RCC 7860 (cell line): ENCODE data around the gene GRB14.

Experiments
- DNase-seq: peaks from one replicate; pipeline ENCODE4 v3.0.0-alpha.2; 2015; ENCODE audit warnings: low spot score
- FAIRE-seq: peaks from 2 replicates; lab custom pipeline; 2012; peaks lifted over from hg19 to GRCh38; lab: Jason Lieb, UNC

The GRB14 gene

DNA sequence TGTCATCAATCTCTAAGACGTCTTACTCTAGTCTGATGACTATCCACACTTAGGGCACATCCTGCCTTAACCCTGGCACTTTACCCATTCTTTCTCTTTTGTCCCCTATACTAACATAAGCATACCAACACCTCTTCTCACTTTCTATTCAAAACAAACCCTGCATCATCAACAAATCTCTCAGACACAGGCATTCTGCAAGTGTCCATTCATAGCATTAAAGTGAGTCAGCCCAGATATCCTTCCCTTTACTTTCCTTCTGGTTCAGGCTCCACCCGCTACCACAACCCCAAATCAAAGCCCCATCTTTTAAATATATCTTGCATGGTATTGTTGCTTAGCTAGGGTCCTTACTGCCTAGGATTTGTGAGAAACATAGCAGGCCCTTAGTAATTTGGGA, 3.8 kb downstream of the GRB14 start:
- no peak for FAIRE-seq
- peak; percentile 36 for DNase-seq

DNA sequence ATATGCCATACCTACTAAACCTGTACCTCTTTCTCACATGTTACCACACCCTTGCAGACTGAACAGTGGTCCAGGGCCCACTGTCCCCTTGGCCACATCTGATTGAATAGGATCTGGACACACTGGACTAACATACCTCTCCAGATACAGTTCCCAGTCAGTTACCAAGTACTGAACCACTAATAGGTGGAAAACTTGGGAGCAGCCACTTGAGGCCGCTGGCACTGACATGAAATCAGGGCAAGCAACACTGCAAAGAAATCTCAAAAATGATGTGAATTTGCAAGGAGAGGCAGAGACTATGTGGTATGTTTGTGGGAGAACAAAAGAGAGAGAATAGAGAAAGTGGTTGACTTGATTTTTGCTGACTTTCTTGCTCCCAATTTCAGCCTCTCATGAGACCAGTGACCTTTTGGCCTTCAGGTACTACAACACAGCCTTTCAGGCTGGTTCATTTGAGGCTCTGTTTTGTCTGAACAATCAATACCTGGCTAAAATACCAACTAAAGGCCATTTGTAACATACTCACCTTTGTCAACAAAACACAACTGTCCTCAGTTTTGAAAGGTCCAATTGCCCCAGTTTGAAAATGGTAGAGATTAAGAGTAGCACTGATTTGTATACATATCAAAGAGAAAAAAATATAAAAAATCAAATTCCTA, 7.8 kb downstream of the GRB14 start:
- DNase-seq (no peak), FAIRE-seq (no peak)

DNA sequence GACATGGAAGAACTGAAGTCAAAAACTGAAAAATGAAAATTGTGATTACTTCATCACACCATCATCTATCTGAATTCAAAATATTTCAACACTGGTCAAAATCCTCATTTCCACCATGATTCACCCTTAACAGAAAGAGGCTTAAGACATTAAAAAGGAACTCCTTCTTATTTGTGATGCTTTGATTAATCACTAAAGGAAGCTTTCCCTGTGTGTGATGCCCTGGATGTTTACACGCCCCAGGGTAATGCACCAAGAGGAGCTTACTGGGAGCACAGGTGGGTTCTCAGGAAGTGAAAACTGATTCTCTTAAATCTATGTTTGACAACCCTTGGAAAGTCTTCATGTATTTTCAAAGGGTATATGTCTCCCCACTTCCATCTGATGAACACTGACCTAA, 11.5 kb downstream of the GRB14 start:
- DNase-seq = no peak
- FAIRE-seq = no peak

DNA sequence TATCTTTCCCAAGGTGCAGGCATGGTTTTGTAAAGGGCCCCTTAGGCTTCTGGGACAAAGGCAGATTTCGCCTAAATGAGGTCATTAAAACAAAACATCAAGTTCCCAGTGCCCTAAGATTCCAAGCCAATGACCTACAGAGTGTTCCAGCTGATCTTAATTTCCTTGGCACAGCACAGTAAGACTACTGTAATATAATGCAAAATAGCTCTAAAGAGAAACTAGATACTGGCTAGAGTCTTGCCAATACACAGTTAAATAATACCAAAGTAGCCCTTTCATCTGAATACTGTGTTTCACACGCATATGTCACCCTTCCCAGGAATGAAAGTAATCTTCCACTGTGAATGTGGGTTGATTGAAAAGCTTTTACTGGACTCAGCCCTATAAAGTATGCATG, 14.7 kb downstream of the GRB14 start:
- DNase-seq = no peak
- no peak for FAIRE-seq

DNA sequence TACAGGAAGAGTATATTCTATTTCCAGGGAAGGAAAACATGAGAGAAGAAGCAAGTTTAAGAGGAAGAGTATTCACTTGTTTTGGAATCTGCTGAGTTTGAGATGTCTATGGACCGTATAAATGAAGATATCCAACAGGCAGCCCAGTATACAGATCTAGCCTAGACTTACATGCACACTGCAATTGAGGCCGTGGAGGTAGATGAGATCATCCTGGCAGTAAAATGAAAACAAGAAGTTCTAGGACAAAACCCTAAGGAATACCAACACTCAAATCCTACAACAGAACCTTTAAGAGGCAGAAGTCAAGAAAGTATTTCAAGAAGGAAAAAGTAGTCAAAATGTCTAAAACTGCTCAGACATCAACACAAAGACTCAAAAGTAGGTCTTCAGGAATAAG, 16.0 kb downstream of the GRB14 start:
- DNase-seq (no peak), FAIRE-seq (no peak)

DNA sequence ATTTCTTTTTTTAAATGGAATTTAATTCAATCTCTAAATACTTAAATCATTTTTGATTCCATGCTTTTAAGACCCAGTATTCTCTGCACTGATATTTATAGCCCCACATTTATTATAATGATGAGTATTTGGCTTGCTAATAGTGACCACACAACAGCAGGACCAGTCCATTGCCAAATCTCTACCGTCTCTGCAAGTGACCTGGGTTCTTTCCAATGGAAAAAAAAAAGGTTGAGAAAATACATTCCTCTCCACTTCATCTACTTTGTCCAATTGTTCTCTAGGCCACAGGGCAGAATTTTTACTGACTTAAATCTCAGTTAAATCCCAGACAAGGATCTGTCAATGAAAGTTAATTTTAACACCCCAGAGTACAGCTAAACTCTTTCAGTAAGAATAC, 20.5 kb downstream of the GRB14 start:
- DNase-seq = no peak
- no peak for FAIRE-seq

DNA sequence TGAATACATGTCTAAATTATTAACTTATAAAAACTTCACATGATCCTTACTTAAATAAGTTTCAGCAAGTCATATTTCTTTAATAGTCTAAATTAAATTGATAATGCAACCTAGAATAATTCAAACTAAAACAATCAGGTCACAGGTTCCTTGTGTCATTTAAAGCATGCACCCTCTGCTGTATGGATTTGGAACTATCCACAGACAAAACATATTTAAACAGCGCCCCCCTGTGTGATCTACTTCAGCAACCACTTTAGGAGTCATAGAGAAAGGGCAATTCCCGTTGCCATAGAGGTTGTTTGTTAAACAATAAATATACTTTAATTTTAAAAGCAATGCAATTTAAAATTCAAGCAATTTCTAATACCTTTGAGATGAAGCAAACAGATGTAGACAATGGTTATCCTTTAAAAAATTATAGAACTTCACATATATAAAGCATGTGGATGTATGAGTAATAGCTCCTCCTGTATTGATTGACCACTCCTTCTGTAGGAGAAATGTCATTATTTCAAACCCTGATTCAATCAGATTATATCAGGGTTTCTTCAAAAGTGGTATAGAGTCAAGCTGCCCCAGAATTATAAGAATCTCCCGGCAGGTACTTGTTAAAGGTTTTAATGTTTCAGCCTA, 21.2 kb downstream of the GRB14 start:
- FAIRE-seq (peak; percentile 85), DNase-seq (peak; percentile 58)

DNA sequence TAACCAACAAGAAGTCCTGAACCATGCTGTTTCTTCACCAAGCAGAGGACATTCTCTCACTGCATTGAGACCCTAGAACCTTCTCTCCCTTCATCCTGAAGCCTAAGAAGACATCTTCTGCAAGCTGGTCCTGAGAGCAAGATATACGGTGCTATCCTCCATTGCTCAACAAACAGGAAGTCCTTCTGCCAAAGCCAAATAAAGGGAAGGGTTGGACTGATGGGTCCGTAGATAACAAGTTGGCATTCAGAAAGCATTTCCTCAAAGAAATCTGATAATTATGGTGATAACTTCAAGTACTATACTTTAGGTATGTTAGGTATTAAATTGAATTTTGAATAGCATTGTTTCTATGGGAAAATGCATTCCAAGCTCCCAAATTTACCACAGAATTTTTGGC, 23.3 kb downstream of the GRB14 start:
- DNase-seq (no peak), FAIRE-seq (no peak)

DNA sequence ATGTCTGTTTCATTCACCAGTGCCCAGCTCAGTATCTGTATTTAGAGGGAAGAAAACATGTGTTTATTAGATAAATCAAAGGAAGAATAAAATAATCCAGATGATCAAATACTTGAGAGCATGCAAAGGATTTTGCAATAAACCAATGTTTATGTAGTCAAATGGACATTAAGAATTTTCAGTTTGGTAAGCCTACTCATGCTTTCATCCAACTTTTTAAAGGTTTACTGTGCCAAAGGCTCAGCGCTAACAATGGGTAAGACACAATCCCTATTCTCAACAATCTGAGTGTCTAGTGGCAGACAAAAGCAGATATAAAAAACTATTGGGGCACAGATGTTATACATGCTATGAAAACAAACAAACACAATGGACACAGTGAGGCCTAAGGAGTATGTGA, 26.3 kb downstream of the GRB14 start:
- DNase-seq (no peak), FAIRE-seq (no peak)

DNA sequence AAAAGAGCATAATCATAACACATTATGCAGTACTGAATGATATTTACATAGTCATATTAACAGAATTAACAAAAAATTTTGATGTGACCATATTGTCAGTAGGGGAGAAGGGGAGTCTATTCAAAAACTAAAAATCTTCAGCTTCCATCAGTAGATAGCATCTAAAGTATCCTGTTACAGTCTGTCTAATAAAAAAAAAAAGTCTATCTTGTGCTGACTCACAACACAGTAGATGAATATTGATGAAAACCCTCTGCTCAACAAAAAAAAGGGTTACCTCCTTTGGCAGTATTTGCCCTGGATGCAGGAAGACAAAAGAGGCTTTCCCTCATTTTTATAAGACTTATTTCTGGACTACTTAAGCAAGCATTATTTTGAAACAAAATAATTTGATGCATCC, 27.3 kb downstream of the GRB14 start:
- DNase-seq (no peak), FAIRE-seq (no peak)

DNA sequence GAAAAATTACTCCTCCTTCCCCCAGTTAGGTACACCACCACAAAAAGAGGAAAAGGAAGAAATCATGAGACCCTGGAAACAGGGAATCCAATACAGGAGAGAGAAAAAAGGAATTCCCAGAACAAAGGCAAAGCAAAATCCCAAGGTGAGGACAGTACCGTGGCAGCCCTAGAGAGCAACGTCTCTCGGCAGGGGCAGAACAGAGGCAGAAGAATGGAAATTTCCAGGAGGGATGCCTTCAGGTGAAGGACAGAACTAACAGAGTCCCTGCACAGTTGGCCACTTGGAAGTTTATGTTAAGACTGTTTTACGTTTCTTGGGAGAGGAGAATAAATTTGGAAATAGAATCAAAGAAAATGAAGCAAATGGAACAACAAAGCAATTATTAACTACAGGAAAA, 27.7 kb downstream of the GRB14 start:
- no peak for DNase-seq
- FAIRE-seq = no peak

DNA sequence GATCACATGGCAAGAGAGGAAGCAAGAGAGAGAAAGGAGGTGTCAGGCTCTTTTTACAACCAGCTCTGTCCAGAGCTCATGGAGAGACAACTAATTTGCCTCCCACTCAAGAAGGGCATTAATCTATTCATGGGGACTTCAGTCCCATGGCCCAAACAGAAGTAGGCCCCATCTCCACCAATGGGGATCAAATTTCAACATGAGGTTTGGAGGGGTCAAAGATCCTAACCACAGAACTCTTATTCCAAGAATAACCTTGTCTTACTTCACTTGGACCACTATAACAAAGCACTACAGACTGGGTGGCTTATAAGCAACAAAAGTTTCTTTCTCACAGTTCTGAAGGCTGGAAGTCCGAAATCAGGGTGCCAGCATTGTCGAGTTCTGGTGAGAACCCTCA, 31.8 kb downstream of the GRB14 start:
- DNase-seq (no peak), FAIRE-seq (no peak)

DNA sequence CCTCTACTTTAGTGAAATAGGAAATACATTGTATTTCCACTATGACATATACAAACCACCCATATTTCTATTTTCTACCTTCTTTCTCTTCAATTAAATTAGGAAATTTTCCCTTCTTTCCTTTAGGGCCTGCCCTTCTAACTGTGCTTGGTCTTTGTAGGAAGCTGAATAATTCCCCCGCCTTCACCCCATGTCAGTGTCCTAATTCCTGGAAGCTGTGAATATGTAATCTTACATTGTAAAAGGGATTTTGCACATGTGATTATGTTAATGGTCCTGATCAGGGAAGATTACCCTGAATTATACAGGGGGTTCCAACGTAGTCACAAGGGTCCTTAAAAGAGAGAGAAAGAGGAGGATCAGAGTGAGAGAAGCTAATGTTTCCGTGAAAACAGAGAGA, 40.2 kb downstream of the GRB14 start:
- FAIRE-seq (no peak), DNase-seq (no peak)

DNA sequence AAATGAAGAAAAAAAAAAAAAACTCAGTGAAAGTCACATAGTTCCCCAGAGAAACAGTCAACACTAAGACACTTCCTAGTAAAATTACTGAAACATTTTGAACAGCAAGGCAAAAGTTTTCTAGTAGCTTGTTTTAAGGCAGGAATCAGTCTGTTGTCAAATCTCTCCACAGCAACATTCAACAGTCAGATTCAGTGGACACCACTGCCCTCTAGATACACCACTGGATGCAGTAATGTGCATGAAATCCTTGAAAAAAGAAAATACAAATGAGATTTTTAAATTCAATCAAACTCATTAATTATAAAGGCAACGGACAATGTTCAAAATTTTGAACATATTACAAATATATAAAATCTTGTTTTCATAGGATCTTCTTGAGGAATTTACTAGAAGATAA, 46.4 kb downstream of the GRB14 start:
- no peak for DNase-seq
- no peak for FAIRE-seq

DNA sequence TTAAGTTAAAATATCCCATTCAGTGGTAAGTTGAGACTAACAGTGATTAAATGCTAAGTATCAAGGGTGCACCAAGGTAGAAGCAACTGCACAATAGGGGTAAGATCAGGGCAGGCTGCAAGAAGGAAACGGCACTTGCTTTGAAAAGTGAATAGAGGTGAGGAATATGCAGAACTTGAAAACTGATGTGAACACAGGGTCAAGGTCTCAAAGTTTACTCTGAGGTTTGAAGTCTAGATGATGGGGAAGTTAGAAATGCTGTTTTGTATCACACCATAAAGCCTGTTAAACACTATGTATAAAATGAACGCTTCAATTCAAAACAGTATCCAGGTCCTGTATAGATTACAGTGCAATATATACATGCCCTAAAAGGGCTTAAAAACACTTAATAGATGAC, 50.8 kb downstream of the GRB14 start:
- no peak for FAIRE-seq
- no peak for DNase-seq

DNA sequence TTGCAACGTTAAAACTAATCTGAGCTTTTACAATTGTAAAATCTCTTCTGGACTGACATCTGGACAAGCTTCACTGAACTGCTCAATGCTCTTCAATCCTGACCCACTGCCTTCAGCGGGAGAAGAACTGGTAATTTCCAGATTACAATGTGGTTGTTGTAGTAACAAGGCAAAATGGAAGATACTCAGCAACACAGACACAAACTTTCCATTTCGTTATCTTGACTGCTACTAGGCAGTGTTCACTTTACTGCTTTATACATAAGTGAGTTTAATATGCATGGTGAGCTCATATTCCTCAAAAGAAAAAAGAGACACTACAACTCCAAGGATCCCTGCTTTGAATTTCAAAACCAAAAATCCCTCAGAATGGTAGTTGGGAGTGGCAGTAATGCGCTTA, 51.9 kb downstream of the GRB14 start:
- FAIRE-seq (no peak), DNase-seq (no peak)

DNA sequence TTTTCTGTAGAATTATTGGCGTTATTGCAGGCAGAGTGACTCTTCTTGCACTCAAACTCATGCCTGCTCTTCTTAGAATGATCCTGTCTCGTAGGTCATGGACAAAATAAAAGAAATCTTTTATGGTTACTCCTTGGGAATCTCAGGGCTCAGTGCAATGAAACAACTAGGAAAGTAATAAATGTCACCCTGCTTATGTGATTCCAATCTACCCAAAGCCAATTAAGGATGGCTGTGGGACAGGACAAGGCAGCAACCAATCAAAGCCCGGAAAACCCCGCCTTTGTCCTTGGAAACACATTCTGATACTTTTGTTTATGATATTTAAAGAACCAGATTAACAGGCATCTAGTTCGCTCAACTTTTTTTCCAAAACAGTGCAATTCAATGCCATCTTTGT, 53.0 kb downstream of the GRB14 start:
- FAIRE-seq (no peak), DNase-seq (no peak)

DNA sequence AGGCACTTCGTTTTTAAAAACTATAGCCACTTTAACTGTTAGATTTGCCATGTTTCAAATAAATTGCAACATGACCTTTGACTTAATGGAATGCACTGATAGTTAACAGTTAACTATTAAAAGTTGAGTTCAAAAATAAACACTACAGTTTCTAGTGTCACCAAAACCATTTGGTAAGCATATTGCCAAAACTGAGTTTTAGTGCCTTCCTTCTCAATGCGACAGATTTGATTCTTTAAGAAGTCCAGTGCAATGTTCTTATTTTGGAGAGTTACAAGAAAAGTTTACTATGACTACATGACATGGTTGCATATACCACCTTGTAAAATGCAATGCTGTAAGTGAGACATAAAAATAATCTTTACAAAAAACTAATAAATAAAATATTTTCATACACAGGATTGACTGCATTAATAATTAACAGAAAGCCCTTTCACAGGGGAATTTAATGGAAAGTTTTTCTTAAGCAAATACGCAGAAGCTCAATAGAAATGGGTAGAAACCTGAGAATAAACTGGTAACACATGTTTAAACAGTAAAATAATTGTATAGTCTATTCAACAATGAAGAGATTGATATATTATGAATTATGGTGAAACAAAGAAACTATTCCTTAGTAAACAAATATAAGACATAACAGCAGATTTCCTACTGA, 53.8 kb downstream of the GRB14 start:
- DNase-seq = no peak
- FAIRE-seq = peak; percentile 38

DNA sequence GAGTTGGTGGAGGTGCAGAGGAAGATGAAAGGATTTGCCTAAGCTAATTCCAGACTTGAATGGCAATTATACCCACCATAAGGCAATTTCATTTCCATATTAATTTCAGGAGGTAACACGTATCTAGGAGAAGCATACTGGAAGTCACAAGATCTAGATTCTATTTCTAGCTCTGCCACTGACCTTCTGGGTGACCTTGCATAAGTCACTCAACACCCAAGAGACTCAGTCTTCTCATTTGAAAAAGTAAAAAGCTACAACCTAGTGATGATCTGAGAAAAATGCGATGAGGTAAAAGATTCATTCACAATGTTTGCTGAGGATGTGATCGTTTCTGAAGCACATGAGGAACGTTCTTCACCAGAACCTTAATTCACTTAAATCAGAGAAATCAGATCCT, 55.9 kb downstream of the GRB14 start:
- no peak for DNase-seq
- FAIRE-seq = no peak

DNA sequence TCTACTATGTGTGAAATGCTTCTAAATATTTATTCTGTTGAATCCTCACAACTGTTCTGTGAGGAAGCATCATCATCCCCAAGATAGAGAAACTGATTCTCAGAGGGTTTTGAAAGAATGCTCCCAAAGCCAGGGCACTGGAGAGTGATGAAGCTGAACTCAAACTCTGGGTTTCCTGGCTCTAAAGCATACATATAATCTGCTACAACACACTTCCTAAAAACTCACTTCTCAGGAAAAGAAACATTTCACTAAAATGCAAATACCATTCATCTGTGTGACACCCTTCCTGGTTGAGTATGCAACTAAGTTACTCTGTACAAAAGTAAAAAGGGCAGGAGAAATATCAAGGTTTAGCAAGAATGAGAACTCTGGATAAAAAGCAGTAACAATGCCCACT, 58.6 kb downstream of the GRB14 start:
- no peak for FAIRE-seq
- DNase-seq = no peak

DNA sequence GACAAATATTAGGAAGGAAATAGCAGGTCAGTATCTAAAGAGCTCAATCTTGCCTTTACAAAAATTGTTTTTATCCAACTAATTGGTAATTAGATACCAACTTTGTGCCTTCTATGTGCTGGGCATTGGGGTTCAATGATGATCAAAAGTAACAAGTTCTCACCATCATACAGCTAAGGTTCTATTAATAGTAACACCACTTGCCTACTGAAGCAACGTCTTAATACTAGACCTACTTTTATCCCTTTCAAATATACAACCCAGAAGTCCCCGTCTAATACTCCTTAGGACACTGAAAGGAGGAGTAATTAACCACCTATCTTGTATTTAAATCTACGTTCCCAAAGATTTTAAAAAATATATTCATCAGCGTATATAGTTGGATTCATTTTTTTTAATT, 59.3 kb downstream of the GRB14 start:
- FAIRE-seq (no peak), DNase-seq (no peak)

DNA sequence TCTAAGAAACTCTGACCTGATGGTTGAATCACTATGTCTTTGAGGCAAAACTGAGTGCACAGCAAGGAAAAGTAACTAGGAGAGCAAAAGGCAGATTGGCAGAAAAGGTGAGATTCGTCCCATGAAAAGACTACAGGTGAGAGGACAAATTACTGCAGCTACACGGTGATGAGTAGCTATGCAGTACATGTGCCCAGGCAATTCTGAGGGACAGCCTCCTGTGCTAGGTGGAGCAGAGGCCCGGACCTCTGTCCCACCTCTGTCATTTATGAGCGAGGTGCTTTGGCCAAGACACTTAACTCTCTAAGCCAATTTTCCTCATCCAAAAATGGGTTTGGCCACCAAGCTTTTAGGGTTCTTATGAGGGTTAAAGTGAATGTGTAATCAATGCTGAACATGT, 59.9 kb downstream of the GRB14 start:
- no peak for DNase-seq
- no peak for FAIRE-seq

DNA sequence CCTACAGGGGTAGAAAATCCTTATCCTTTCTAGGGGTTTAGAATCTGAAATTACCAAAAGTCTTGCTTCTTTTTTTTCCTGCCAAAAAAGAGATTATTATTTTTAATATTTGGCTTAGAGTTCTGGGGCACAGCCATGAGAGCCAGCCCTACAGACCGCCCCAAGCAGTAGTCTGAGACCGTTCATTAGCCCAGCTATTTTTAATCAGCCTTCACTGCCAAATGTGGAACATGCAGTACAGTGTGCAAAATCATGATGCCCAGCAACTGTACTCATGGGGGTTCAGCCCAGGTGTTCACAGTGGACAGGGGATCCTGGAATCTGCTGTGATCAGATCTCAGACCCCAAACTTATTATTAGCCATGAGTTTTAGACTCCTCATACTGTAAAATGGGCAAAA, 60.4 kb downstream of the GRB14 start:
- no peak for FAIRE-seq
- no peak for DNase-seq
